HG03108 (cell line): ENCODE results near the gene GSG1L2.
"Not testable (repeated sequence)": the region's sequence is repeated elsewhere in the genome, so short reads cannot be mapped to it uniquely, and the experiment has no call there.

Source experiments
- ATAC-seq: cut with Tn5 transposase; IDR thresholded peaks from one replicate; pipeline ENCODE4 v1.9.1; 2021; ENCODE audit warnings: moderate library complexity; ENCODE audit not compliant: unreplicated experiment

GSG1L2 gene

DNA sequence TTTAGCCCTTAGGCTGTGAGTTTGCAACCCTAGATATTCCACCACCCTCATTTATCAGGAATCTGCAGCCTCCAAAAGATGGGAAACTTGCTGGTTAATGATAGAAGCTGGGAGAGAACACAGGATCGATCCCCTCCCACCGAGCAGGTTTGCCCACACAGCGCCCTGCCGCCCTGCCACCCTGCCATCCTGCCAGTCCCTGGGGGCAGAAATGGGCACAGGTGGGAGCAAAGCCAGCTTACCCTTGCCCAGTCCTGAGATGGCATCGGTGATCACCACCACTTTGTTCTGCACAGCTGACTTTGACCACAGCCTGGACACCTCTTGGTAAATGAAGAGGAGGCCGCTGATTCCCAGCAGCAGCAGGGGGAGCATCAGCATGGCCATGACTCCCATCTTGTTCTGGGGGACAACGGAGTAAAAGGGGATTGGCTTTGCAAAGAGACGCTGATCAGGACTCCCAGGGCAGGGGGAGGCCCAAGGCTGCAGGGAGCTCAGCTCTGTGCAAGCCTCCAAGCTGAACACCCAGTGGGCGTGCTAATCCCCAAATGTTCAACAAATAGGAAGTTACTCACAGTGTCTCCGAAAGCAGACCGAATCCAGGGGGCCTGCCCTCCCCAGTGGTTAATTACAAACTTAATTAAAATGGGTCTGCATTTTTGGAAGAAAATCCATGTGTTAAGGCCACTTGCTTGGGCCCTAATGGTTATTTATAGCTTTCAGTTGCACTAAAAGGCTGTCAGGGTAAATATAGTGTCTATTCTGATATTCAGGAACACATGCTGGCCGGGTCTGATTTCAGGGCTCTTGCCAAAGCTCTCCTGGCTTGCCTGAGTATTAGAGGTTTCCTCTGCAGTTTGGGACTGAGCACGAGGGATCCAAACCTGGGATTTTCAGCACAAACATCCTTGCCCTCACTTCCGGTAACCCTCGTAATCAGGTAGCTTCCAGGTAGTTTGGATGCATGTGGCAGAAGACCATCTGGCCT, 30.7 kb downstream of the GSG1L2 start, which contains the start of gene DHRS7C:
Gene DHRS7C, minus strand, starts transcription at position 704 of the 988 bp plus-strand sequence. Its CDS starts 308 bp downstream, at position 396.
- ATAC-seq = no peak

DNA sequence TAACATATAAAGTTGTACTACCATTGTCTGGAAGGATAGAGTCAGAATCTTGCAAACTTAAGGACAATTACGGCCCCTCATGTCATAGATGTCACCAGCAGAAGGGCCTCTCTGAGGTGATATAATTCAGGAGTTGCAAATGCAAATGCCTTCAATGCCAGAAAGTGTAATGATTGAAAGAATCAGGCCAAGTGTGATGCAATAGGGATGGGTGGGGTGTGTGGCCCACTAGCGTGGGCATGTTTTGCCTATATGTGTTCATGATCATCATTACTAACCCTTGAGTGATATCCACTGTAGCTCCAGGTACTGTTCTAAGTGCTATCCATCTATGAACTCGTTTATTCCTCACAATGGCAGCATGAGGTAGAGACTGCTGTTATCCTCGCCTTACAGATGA, 31.6 kb downstream of the GSG1L2 start:
- no peak for ATAC-seq

DNA sequence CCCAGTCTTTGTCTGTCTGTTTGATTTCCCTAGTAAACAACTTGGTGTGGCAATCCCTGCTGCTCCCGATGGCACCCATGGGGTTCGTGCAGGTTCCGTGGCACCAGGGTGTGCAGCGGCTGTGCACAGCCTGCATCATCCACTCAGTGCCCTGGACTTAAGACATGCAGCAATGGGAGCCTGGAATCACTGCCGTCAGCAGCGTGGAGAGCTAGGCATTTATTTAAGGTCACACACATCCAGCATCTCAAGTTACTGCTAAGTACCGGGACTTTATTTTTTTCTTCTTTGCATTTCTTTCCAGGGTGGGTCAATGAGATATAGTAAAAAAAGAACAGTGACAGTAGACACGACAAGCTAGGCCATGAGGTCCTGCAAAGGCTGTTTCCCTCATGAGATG, 33.3 kb downstream of the GSG1L2 start:
- no peak for ATAC-seq

DNA sequence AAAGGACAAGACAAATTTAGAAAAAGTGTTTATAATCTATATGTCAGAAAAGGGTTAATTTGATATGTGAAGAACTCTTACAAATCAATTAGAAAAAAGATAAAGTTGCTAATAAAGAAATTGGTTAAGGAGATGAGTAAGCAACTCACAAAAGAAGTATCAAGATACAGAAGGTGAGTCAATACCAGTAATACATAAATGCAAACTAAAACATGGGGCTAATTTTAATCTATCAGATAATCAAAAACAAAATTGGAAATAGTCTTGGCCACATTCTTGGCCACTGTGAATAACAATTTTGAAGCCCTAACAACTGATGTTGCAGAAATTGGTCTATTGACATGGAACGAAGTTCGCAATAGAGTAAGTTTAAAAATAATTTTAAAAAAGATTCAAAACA, 37.3 kb downstream of the GSG1L2 start:
- ATAC-seq = no peak

DNA sequence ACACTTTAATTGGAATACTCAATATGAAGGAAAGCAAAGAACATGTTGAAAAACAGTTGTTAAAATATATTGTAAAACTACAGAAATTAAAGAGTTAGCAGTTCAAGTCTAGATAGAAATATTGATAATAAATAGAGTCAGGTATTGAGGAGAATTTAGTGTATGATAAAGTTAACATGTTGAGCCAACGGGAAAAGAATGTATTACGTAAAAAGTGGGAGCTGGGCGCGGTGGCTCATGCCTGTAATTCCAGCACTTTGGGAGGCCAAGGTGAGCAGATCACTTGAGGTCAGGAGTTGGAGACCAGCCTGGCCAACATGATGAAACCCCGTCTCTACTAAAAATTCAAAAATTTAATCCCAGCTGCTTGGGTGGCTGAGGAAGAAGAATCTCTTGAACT, 38.4 kb downstream of the GSG1L2 start:
- ATAC-seq = not testable (repeated sequence)

DNA sequence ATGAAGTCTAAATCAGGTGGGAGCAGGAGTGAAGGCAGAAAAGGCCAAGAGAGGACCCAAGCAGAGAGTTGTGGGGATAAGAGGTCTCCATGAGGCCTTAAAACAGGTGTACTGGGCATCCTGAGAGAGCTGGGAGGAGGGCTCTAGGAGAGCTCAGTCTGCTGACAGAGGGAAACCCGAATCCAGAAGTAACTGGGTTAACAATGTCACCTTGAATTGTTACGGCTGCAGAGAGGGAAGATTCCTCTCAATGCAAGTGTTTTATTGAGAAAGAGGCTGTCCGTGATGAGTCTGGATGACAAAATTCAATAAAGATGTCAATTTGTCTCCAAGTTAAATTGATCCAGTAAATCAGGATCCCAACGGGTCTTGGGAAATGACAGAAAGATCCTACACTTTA, 38.8 kb downstream of the GSG1L2 start:
- no peak for ATAC-seq

DNA sequence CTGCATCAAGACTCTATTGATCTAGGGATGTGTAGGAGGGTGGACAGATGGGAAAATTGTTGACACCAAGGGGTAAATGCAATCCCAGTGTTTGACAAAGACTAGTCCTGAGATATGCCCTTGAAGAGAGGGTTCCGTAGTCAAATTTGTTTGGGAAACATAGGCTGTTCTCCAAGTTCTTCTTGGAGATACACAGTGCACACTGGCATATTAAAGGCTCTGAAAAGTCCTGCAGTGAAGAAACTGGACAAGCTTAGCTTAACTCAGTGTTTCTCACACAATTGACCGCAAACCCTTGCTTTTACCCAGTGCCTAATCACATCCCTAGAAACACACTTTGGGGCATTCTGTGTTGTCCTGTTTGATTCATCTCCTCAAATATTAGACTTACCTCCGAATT, 41.3 kb downstream of the GSG1L2 start:
- no peak for ATAC-seq

DNA sequence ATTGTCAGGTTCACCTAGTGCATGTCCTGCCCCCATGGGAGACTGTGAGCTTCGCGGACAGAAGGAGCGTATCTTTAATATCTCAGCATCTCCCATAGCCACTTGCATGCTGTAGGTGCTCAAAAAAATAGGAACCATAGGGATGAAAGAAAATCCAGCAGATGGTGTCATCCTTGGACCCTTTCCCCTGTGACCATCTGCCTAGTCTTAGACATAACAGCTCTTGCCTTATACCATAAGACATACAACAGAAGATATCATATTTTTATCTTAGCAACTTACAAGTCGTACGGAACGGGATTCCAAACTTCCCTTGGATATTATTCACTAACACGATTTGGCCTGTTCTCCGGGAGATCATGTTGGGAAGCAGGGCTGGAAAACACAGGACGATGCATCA, 45.0 kb downstream of the GSG1L2 start:
- no peak for ATAC-seq

DNA sequence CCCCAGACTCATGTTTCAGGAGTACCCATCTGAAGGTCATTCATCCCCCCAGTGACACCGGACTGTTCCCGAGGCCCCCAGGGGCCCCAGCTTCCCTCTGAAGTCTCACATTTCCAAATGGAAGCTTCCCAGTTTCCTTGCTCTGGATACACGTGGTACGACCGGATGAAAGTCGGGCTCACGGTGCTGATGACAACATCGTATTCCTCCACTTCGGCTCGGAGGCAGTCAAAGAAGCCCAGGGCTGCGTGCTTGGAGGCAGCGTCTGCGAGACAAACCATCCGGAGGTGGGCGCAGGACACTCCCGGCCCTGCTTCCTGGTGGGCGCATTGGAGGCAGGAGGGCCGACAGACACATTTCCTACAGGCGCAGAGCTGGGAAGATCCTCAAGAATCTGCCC, 49.2 kb downstream of the GSG1L2 start:
- no peak for ATAC-seq

DNA sequence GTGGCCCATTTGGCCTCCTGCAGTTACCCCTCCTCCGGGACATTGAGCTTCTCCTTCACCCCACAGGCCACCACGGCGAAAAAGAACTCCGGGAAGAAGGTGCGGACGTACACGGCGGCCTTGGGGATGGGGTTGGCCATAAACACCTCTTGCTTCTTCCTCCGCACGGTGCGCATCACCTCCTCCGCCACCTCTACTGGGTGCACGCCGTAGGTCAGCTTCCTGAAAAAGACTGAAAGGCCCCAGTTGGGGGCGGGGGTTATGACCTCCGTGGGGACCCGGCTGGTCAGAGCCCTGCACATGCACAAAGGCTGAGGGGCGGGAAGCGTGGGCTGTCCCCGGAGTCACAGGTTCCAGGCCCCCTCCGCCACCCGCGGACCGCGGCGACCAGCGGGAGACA, 50.4 kb downstream of the GSG1L2 start:
- ATAC-seq = no peak

DNA sequence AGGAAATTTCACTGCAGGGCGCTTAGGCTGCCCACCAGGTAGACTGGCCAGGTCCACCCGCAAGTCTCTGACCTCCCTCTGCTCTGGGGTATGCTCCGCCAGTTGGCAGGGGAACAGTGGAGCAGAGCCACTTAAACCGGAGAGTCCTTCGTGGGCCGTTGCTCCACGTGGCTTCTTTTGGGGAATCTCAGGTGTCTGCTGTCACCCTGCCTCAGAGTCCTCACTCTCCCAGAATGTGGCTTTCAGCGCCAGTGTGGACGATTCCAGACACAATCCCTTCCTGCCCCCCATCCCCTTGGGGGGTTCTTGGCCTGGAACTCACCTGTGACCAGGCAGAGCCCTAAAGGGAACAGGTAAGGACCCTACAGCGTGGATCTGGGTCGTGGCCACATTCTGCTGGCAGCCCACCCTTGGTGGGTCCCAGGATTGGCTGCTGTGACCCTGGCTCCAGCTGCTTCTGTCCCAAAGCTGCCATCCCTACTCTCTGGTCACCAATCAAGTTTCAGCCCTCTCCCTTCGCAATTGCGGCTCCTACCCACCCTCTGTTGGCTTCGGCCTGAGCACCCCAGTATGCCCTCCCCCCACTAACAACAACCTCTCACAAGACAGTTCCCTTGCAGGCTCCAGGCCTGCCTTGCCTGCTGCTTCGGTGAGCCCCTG, 52.7 kb downstream of the GSG1L2 start:
- no peak for ATAC-seq

DNA sequence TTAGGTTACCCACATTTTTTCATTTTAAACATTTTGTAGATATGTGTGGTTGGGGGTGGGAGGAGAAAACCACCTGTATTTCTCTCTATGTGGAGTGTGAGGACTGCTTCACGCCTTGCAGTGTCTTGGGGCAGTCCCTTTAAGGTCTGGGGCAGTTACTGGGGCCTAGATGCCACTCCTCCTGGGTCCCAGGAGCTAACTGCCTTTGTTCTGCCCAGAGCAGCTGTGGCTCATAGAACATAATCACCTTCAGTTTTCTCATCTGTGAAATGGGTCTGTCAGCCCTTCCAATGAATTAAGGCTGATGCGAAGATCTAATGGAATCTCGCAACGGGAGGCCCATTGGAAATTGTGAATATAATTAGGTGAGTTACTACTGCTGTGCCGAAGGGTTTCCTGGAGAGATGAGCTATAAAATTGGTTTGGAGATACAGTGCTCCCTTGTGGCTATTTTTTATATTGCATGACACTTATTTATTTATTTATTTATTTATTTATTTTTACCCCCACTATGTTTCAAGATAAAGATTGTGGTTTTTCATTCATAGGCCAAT, 53.4 kb downstream of the GSG1L2 start:
- ATAC-seq = no peak

DNA sequence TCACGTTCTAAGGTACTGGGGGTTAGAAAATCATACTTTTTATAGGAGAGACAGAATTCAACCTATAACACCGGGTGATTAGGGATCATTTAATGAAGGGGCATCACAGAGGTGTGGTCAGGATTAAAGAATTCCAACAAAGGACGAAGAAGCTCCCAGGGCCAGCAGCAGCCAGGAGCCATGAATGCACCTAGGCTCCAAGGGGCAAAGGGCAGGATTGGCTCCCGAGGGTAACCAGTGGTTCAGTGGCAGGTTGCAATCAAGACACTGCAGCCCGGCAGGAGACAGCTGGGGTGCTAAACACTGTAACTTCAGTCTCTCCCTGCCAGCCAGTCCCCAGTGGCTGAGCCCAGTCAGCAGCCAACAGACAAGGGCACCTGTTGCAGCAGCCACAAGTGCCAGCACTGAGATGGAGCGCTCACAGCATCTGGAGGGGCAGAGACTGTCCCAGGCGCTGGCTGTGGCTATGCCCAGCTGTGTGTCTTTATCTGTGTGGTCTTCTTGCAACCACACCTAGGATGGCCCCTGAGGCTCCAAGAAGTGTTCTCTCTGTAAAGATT, 54.4 kb downstream of the GSG1L2 start:
- no peak for ATAC-seq

DNA sequence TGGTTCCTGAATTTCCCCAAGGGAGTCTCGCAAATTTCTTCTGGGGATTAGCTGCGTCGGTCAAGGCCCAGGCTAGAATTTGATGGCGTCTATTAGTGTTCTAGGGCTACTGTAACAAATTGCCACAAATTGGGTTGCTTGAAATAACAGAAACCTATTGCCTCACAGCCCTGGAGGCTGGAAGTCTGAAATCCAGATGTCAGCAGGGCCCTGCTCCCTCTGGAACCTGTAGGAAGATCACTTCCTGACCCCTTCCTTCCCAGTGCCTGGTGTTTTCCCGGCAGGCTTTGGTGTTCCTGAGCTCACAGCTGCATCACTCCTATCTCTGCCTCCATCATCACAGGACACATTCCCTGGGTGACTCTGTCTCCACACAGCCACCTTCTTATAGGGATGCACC, 54.9 kb downstream of the GSG1L2 start:
- no peak for ATAC-seq

DNA sequence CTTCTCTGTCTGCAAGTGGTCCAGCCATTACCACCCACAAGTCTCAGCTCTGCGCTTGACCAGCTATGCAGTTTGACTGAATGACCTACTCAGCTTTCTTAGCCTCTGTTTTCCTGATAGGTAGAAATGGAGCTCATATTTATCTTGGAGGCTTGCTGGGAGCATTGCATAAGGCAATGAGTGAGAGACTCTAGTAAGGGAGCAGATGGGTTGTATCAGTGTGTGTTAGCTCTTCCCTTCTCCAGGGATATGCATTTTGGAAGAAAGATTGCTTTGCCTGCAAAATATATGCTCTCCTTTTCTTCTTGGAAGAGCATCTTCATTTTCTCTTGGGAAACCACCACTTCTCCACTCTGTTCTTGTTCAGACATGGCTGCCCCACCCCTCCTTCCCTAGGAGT, 56.6 kb downstream of the GSG1L2 start:
- ATAC-seq = no peak

DNA sequence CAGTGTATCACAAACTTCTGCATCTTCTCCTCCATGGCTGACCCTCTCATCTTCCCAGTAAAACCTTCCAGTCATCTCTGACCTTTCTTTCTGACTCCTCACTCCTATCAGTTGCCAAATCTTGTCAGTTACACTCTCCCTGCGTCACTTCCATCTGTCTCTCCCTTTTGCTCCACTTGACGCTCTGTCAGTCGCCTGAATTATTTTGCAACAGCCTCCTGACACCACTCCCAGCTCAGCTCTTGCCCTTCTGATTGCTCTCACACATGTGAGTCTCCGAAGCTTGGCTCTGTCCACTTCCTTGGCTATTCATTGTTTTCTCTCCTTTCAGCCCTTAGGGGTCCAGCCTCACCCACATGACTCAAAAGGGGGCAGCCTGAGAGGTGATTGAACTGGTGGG, 58.2 kb downstream of the GSG1L2 start:
- no peak for ATAC-seq

DNA sequence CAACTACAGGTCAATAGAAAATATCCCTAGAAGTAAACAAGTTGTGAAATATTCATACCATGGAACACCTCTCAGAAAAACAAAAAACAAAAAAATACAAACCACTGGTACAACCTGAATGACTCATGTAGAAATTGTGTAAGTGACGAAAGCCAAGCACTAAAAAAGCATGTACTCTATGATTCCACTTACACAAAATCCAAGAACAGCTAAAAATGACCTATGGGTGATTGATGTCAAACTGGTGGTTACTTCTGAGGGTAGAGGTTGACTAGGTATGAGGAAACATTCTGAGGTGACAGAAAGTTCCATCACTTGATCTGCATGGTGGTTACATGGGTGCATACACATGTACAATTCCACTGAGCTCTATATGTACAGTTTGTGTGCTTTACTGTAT, 61.6 kb downstream of the GSG1L2 start:
- no peak for ATAC-seq

DNA sequence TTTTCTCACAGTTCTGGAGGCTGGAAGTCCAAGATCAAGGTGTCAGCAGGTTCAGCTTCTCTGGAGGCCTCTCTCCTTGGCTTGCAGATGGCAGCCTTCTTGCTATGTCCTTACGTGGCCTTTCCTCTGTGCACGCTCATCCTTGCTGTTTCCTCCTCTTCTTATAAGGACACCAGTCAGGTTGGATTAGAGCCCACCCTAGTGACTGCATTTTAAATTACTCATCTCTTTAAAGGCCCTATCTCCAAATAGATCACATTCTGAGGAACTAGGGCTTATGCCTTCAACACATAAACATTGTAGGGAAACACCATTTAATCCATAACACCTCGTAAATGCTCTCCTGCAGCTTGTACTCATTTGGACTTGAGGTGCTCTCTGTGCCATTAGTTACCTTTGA, 66.8 kb downstream of the GSG1L2 start:
- ATAC-seq = no peak
